Smooth muscle cell (in vitro differentiated cells): ENCODE measurements around the gene CLDND1. TPM values are rescaled to one million over a fixed set of nuclear protein-coding genes. Genes with fewer than 3 reads are reported as not detected.

Source experiments
- DNase-seq: peaks from one replicate; lab custom pipeline; 2025; ENCODE audit not compliant: unreplicated experiment; lab: John Stamatoyannopoulos, UW
- H2AFZ ChIP-seq: fragments of 200-600 bp; sonication (generic); 2 replicates; pipeline ENCODE4 v1.6.0; 2016; ENCODE audit warnings: antibody characterized with exemption, low read depth, mild to moderate bottlenecking
- H3F3A ChIP-seq: fragments of 200-600 bp; sonication (generic); 2 replicates; pipeline ENCODE4 v1.6.0; 2017; ENCODE audit warnings: antibody characterized with exemption, low read depth
- H3K27ac ChIP-seq: fragments of 200-600 bp; sonication (generic); 2 replicates; pipeline ENCODE4 v1.5.1; 2016; ENCODE audit warnings: low read depth, mild to moderate bottlenecking
- H3K27me3 ChIP-seq: fragments of 200-600 bp; sonication (generic); 2 replicates; pipeline ENCODE4 v1.6.1; 2016; ENCODE audit warnings: low read depth, mild to moderate bottlenecking
- H3K36me3 ChIP-seq: fragments of 200-600 bp; sonication (generic); 2 replicates; pipeline ENCODE4 v1.5.1; 2016; ENCODE audit warnings: low read depth
- H3K4me1 ChIP-seq: fragments of 200-600 bp; sonication (generic); 2 replicates; pipeline ENCODE4 v1.5.1; 2016; ENCODE audit warnings: low read depth
- H3K4me2 ChIP-seq: fragments of 200-600 bp; sonication (generic); 2 replicates; pipeline ENCODE4 v1.6.0; 2016; ENCODE audit warnings: mild to moderate bottlenecking
- H3K4me3 ChIP-seq: fragments of 200-600 bp; sonication (generic); 2 replicates; pipeline ENCODE4 v1.5.1; 2016; ENCODE audit warnings: mild to moderate bottlenecking
- H3K79me2 ChIP-seq: fragments of 200-600 bp; sonication (generic); 2 replicates; pipeline ENCODE4 v1.6.0; 2016; ENCODE audit warnings: low read depth, mild to moderate bottlenecking
- H3K9ac ChIP-seq: fragments of 200-600 bp; sonication (generic); 2 replicates; pipeline ENCODE4 v1.6.0; 2016; ENCODE audit warnings: low read depth
- H3K9me3 ChIP-seq: fragments of 200-600 bp; sonication (generic); replicated peaks from 2 replicates; pipeline ENCODE4 v1.5.1; 2016; ENCODE audit warnings: low read depth
- H4K20me1 ChIP-seq: fragments of 200-600 bp; sonication (generic); 2 replicates; pipeline ENCODE4 v1.6.0; 2016; ENCODE audit warnings: low read depth
- WGBS: methylation state at CpG from one replicate; pipeline ENCODE4 v1.1.7; 2016; ENCODE audit warnings: low lambda C conversion rate; 5-methylcytosine and 5-hydroxymethylcytosine counted together
- polyA plus RNA-seq: library from polyadenylated mRNA; unstranded; fragments of >200 nt; fragmentation: Nextera tagmentation; extraction: Ambion mirVana; gene quantifications from 2 replicates; pipeline ENCODE4 v1.2.1, GENCODE V29; 2016
- total RNA-seq: library from RNA; depleted of rRNA; stranded (reverse); fragments of >200 nt; gene quantifications from 2 replicates; pipeline ENCODE4 v1.2.3, GENCODE V29; 2014
- TF ChIP-seq, protein P1 (sequence below): fragments of 200-600 bp; sonication (generic); IDR thresholded peaks from 2 replicates; pipeline ENCODE4 v1.5.1; 2017; ENCODE audit warnings: borderline replicate concordance, mild to moderate bottlenecking, antibody characterized with exemption; ENCODE audit not compliant: insufficient read depth, poor library complexity, severe bottlenecking

The CLDND1 gene
- total and polyA plus RNA-seq, 2 experiments from 2014 or later, result 111 to 161 TPM

DNA sequence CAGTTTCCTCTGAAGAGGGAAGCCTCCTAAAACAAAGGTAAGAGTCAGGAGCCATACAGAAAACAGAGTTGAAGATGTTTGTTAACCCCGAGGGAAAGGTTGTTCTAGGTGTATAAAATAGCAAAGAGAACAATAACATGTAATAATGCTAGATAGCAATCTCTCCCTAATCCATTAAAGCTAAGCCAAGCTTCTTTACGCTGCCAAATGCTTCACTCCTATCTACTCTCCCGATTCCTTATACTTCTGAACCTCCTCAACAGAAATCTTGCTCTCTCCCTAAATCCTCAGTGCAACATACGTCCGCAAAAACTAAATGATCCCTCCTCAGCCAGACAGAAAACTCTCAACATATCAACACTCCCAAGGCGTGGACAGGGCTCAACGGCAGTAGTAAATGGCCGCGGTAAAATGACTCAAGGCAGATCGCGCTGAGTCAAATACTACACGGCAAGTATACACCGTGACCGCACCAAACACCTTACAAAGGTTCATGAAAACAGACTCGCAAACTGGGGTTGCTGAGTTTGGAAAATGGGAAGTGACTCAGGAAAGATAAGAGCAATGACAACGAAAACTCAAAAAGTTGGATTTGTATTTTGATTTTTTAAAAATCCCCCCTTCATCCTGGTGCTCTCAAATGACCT, 682 bp downstream of the CLDND1 start:
- H3K79me2 ChIP-seq, result peaks cover 48% of the 10 kb centered on the region
- peak overlapping the region; percentile 89 for H3K4me2 ChIP-seq
- peak overlapping the region; percentile 36 for H2AFZ ChIP-seq
- no peaks in the 10 kb centered on the region for H3F3A ChIP-seq
- peak overlapping the region; percentile 97 for H3K27ac ChIP-seq
- WGBS, result under 1% methylated on average over 16 of the region's 16 CpGs
- H3K4me1 ChIP-seq, result peaks cover 9% of the 10 kb centered on the region
- no peaks in the 10 kb centered on the region for H3K9me3 ChIP-seq
- TF ChIP-seq, protein P1, sequence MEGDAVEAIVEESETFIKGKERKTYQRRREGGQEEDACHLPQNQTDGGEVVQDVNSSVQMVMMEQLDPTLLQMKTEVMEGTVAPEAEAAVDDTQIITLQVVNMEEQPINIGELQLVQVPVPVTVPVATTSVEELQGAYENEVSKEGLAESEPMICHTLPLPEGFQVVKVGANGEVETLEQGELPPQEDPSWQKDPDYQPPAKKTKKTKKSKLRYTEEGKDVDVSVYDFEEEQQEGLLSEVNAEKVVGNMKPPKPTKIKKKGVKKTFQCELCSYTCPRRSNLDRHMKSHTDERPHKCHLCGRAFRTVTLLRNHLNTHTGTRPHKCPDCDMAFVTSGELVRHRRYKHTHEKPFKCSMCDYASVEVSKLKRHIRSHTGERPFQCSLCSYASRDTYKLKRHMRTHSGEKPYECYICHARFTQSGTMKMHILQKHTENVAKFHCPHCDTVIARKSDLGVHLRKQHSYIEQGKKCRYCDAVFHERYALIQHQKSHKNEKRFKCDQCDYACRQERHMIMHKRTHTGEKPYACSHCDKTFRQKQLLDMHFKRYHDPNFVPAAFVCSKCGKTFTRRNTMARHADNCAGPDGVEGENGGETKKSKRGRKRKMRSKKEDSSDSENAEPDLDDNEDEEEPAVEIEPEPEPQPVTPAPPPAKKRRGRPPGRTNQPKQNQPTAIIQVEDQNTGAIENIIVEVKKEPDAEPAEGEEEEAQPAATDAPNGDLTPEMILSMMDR, result no peak
- H4K20me1 ChIP-seq, result peaks cover 49% of the 10 kb centered on the region
- DNase-seq, result peak; percentile 28
- H3K36me3 ChIP-seq, result no peaks in the 10 kb centered on the region
- peak overlapping the region; percentile 93 for H3K9ac ChIP-seq
- H3K4me3 ChIP-seq, result peak overlapping the region; percentile 94
- H3K27me3 ChIP-seq, result no peaks in the 10 kb centered on the region

DNA sequence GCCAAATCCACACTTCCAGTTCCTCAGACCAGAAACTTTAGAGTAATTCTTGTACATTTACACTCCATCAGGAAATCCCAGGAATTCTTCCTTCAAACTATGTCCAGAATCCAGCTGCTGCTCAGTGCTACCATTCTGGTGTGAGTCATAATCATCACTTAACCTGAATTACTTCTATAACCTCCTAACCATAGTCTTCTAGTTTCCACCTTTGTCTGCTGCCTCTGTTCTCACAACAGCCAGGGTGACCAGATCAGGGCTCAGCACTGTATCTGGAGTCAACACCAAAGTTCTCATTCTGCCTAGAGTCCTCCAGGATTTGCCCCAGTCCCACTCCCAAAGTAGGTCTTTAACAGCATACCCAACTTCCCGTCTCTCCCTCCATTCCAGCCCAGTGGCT, 3.4 kb downstream of the CLDND1 start:
- no peak for DNase-seq
- WGBS, result 100% methylated on average over 1 of the region's 1 CpG
- H3K4me2 ChIP-seq, result peak overlapping the region; percentile 4

DNA sequence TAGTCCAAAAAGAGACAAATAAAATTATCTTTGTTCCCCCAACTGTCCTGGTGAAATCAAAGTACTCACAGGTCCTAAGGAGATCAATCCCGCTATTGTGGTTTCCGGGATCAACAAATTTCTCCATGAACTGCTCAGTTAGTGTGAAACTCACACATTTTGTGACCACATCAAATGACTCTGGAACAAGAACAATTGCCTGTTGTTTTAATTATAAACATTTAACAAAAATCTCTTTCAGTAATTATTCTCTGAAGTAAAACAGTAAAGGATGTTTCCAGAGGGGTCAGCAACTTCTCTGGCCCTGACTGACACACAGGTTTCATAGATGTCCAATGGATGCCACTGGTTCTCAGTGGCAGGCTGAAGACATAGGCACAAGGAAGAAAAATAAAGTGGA, 3.9 kb downstream of the CLDND1 start:
- peaks cover 48% of the 10 kb centered on the region for H3K79me2 ChIP-seq
- H4K20me1 ChIP-seq, result peaks cover 59% of the 10 kb centered on the region
- peaks cover 6% of the 10 kb centered on the region for H3F3A ChIP-seq
- 98% methylated on average over 2 of the region's 2 CpGs for WGBS
- H3K36me3 ChIP-seq, result peaks cover 7% of the 10 kb centered on the region
- H3K9ac ChIP-seq, result no peak overlapping the region
- no peak overlapping the region for H3K4me3 ChIP-seq
- no peaks in the 10 kb centered on the region for H3K9me3 ChIP-seq
- DNase-seq, result no peak
- TF ChIP-seq, protein P1, result no peak
- peaks cover 9% of the 10 kb centered on the region for H3K4me1 ChIP-seq
- H2AFZ ChIP-seq, result no peak overlapping the region
- H3K27me3 ChIP-seq, result no peaks in the 10 kb centered on the region
- no peak overlapping the region for H3K4me2 ChIP-seq
- H3K27ac ChIP-seq, result no peak overlapping the region

More for the DNA sequence above, 3.4 kb downstream of the CLDND1 start:
- H3K4me3 ChIP-seq, result no peak overlapping the region
- peaks cover 48% of the 10 kb centered on the region for H3K79me2 ChIP-seq
- H3K4me1 ChIP-seq, result peaks cover 9% of the 10 kb centered on the region
- TF ChIP-seq, protein P1, result no peak
- H3K9me3 ChIP-seq, result no peaks in the 10 kb centered on the region
- H3K9ac ChIP-seq, result no peak overlapping the region
- peaks cover 59% of the 10 kb centered on the region for H4K20me1 ChIP-seq
- no peak overlapping the region for H3K27ac ChIP-seq
- H2AFZ ChIP-seq, result no peak overlapping the region
- H3K36me3 ChIP-seq, result peaks cover 7% of the 10 kb centered on the region
- no peaks in the 10 kb centered on the region for H3K27me3 ChIP-seq
- H3F3A ChIP-seq, result peaks cover 6% of the 10 kb centered on the region

DNA sequence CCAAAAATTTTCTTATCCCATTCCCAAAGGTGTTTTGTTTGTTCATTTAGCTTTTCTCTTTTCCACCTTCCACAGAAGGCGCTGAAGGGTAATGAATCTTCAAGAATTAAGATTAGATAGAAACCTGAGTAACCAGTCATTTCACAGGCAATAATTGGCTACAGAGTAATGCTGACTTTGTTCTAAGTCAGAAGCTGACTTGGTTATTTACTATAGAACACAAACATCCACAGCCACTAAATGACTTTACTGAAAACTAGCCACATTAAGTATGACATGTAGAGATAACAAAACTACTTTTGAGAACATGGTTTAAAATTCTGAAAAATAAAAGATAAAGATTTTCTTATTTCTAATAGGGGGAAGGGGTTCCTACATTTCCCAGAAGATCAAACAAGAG, 7.8 kb downstream of the CLDND1 start:
- Histone ChIP-seq H3K79me2 (peaks cover 27% of the 10 kb centered on the region), H3K4me3 (no peak overlapping the region), H4K20me1 (peaks cover 38% of the 10 kb centered on the region), H3K27ac (no peak overlapping the region), H3F3A (peaks cover 6% of the 10 kb centered on the region), H2AFZ (no peak overlapping the region), H3K9me3 (no peaks in the 10 kb centered on the region), H3K27me3 (no peaks in the 10 kb centered on the region), H3K36me3 (peaks cover 7% of the 10 kb centered on the region), H3K4me1 (no peaks in the 10 kb centered on the region), H3K9ac (no peak overlapping the region), H3K4me2 (no peak overlapping the region)
- 88% methylated on average over 1 of the region's 1 CpG for WGBS
- DNase-seq, result no peak
- TF ChIP-seq, protein P1, result no peak
